Ovary (tissue), 10 donors: ENCODE results near the gene TMEM238L. TPM values are rescaled to one million over a fixed set of nuclear protein-coding genes. Genes with fewer than 3 reads are reported as not detected.
A peak's percentile ranks its signal among the peaks of the same experiment; 100 is the strongest.
"Not testable (repeated sequence)": the region's sequence is repeated elsewhere in the genome, so short reads cannot be mapped to it uniquely, and the experiment has no call there.

Experiments
- DNase-seq, 5 donors: peaks; one replicate each; pipeline ENCODE4 v3.0.0-alpha.2; 2019 to 2020
- H3K27ac ChIP-seq, 2 donors: fragments of 200-600 bp; one replicate each; pipeline versions ENCODE4 v1.5.1 to v1.8.0; 2019 to 2022
- H3K27me3 ChIP-seq: fragments of 200-600 bp; one replicate; pipeline ENCODE4 v1.8.0; 2022
- H3K36me3 ChIP-seq: fragments of 200-600 bp; sonication (generic); one replicate; pipeline ENCODE4 v1.5.1; 2019
- H3K4me1 ChIP-seq: one replicate; pipeline ENCODE4 v1.8.1; 2013; ENCODE audit warnings: mild to moderate bottlenecking, moderate library complexity; ENCODE audit not compliant: insufficient read depth
- H3K4me3 ChIP-seq: fragments of 200-600 bp; sonication (generic); one replicate; pipeline ENCODE4 v1.5.1; 2017
- H3K9me3 ChIP-seq, 2 donors: fragments of 200-600 bp in 1 of 2; sonication (generic) in 1 of 2; one replicate each; pipeline versions ENCODE4 v1.5.1 to v1.8.1; 2013 to 2019; ENCODE audit warnings: mild to moderate bottlenecking in 1 of 2, moderate library complexity in 1 of 2
- CTCF ChIP-seq, 3 donors: fragments of 450-650 bp in 2 of 3; fragments of 200-600 bp in 1 of 3; IDR thresholded peaks; one replicate each; pipeline versions ENCODE4 v1.5.1 to v1.8.0; 2016 to 2022; ENCODE audit warnings: antibody characterized with exemption in 3 of 3, mild to moderate bottlenecking in 1 of 3
- EP300 ChIP-seq: sonication (generic); formaldehyde crosslinking; IDR thresholded peaks from one replicate; pipeline ENCODE4 v1.6.1; 2017; ENCODE audit warnings: antibody characterized with exemption
- POLR2A ChIP-seq: fragments of 450-650 bp; IDR thresholded peaks from one replicate; pipeline ENCODE4 v1.6.1; 2017; ENCODE audit warnings: antibody characterized with exemption, mild to moderate bottlenecking, moderate library complexity
- WGBS, 3 donors: extraction: QIAGEN DNeasy Blood & Tissue Kit in 1 of 3; methylation state at CpG; one replicate each; pipeline versions ENCODE4 v1.1.5 to v1.1.7; 2013 to 2017; 5-methylcytosine and 5-hydroxymethylcytosine counted together
- intact Hi-C, 4 donors: fragments of 100-400 bp; cut with DNase I; formaldehyde crosslinking; loops; one replicate each; pipeline versions ENCODE4 v1.11.0 to v1.15.1; 2022 to 2023
- long read RNA-seq, 3 donors: library from polyadenylated mRNA in 2 of 3; unstranded in 2 of 3; transcript quantifications; one replicate each; pipeline ENCODE4 v2.0.0 and lab custom pipeline, GENCODE V29; 2021 to 2026
- polyA plus RNA-seq, 2 donors: library from polyadenylated mRNA; stranded (reverse); fragments of 200-250 nt in 1 of 2; fragments of 350-450 nt in 1 of 2; fragmentation: Illumina TruSeq in 1 of 2; extraction: RNeasy Lipid Tissue Mini Kit (QIAGEN cat#74804) in 1 of 2; gene quantifications; one replicate each; pipeline ENCODE4 v1.2.3, GENCODE V29; 2013 to 2014
- total RNA-seq, 7 donors: library from RNA; depleted of rRNA in 2 of 7; stranded (reverse); fragments of >200 nt in 2 of 7; fragmentation: NEBNext Ultra II Directional in 3 of 7; extraction: Animal tissue kit (Norgen Biotek cat#: 25700) in 3 of 7; gene quantifications; one replicate each; pipeline versions ENCODE4 v1.1.0 to v1.2.4, GENCODE V29; 2016 to 2023
- donor health status: DM: no; HTN: no; CAD: no; lungs with moderate emphysema.
- donor health status: DM: no; HTN: no; CAD: no.
- donor health status: Bipolar disorder and iron deficiency.
- donor health status: DM: yes; HTN: yes; CAD: no.
- donor health status: DM: no; HTN: no; CAD: no.
- donor health status: DM: yes; HTN: yes; CAD: no.

TMEM238L gene, protein sequence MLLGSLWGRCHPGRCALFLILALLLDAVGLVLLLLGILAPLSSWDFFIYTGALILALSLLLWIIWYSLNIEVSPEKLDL
- not detected for total RNA-seq
- not detected for polyA plus RNA-seq
- long read RNA-seq, donor 1 = 0 reads
- long read RNA-seq, donor 2 = 0 reads
- long read RNA-seq, donor 3 = 0 reads

GRCh38 chr17:10803830-10804475 lies at the start of gene TMEM238L:
Gene TMEM238L, minus strand, starts transcription at chr17:10804099. Its CDS starts 136 bp downstream, at chr17:10803963.
- no peaks in the 10 kb centered on the region for H3K27me3 ChIP-seq
- TF ChIP-seq POLR2A = no peak
- no peak for TF ChIP-seq CTCF (IDR thresholded peaks at IDR 0.05)
- TF ChIP-seq EP300 = no peak
- H3K36me3 ChIP-seq = no peaks in the 10 kb centered on the region
- DNase-seq = no peak
- H3K9me3 ChIP-seq = no peaks in the 10 kb centered on the region
- WGBS, 3 donors = 79 to 83% (median 83%) methylated on average over 16 of the region's 16 CpGs
- no peak within 1 kb of the TSS for H3K4me3 ChIP-seq
- intact Hi-C loops = no loop called here
- no peak within 1 kb of the TSS for H3K27ac ChIP-seq
- H3K4me1 ChIP-seq = peaks cover 4% of the 10 kb centered on the region

DNA sequence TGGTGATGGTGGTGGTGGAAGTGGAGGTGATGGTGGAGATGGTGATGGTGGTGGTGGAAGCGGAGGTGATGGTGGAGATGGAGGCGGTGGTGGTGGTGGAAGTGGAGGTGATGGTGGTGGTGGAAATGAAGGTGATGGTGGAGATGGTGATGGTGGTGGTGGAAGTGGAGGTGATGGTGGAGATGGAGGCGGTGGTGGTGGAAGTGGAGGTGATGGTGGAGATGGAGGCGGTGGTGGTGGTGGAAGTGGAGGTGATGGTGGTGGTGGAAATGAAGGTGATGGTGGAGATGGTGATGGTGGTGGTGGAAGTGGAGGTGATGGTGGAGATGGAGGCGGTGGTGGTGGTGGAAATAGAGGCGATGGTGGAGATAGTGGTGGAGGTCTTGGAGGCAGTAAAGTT lies 42.7 kb upstream of the TMEM238L start:
- not testable (repeated sequence) for H3K27me3 ChIP-seq, H3K36me3 ChIP-seq, H3K4me1 ChIP-seq, DNase-seq, H3K4me3 ChIP-seq, H3K27ac ChIP-seq, H3K9me3 ChIP-seq
- WGBS, 3 donors = 83 to 94% (median 90%) methylated on average over 6 of the region's 6 CpGs
- intact Hi-C loops = loop anchor here in 2 of 4 donors (5.0 to 10.0 kb wide), 2 partner anchors 199 to 202 kb away; no protein-coding TSS in a partner anchor

GRCh38 chr17:10845388-10845751 lies 41.5 kb upstream of the TMEM238L start:
- TF ChIP-seq POLR2A (no peak), CTCF (IDR thresholded peaks at IDR 0.05) (no peak), EP300 (no peak)
- H3K9me3 ChIP-seq = no peaks in the 10 kb centered on the region
- no peaks in the 10 kb centered on the region for H3K36me3 ChIP-seq
- H3K4me1 ChIP-seq = peaks cover 4% of the 10 kb centered on the region
- intact Hi-C loops = loop anchor here in 3 of 4 donors (2.0 to 10.0 kb wide), 4 partner anchors 107 to 201 kb away; no protein-coding TSS in a partner anchor
- no peak overlapping the region for H3K4me3 ChIP-seq
- H3K27me3 ChIP-seq = no peaks in the 10 kb centered on the region
- H3K27ac ChIP-seq = no peak overlapping the region
- WGBS, 3 donors = 16 to 18% (median 18%) methylated on average over 6 of the region's 6 CpGs
- DNase-seq = no peak

- peak; percentile 87 to 97 (median 93) for TF ChIP-seq CTCF (IDR thresholded peaks at IDR 0.05)
- TF ChIP-seq EP300 = no peak
Observed at GRCh38 chr17:10844621-10845387, 40.9 kb upstream of the TMEM238L start.

More at GRCh38 chr17:10844621-10845387, 40.9 kb upstream of the TMEM238L start:
- H3K9me3 ChIP-seq = no peaks in the 10 kb centered on the region
- no peaks in the 10 kb centered on the region for H3K27me3 ChIP-seq
- peak; percentile 74 to 81 (median 79) for DNase-seq
- H3K27ac ChIP-seq = no peak overlapping the region
- peak overlapping the region; percentile 39 for H3K4me3 ChIP-seq
- intact Hi-C loops = loop anchor here (1.0 to 10.0 kb wide), 7 partner anchors 22 to 200 kb away; partner anchors contain the start of gene TMEM220 (in 1 of the 4)
- no peaks in the 10 kb centered on the region for H3K36me3 ChIP-seq
- peaks cover 4% of the 10 kb centered on the region for H3K4me1 ChIP-seq
- 3 to 4% (median 4%) methylated on average over 28 of the region's 28 CpGs for WGBS, 3 donors
